ENCODE measurements around the gene ELOVL7. TPM values are rescaled to one million over a fixed set of nuclear protein-coding genes. Genes with fewer than 3 reads are reported as not detected.

ELOVL7 gene
- total and polyA plus RNA-seq, 10 of the 15 experiments (the other 5 are each of a cell fraction or from before 2014, with no cell fraction given) = 0.26 to 1.2 (median 0.92) TPM

DNA sequence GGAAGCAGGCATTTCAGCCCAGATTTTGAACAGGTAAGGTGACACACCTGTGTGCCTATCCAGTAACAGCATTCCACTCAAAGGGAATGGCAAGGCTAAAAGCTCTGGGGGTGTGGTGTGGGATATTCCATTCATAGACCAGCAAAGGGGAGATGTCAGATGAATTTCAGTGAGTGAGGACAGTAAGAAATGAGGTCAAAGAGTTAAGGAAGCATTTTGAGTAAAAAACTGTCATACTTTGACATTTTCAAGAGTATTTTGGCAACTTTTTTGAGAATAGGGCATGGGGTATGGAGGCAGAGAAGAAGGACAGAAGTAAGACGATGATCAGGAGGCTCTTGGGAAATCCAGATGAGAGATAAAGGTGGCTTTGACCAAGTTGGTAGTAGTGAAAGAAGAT, 2.2 kb upstream of the ELOVL7 start:
- H3K36me3 ChIP-seq (ENCODE audit: control insufficient read depth in 2 of 2, insufficient read depth in 2 of 2, low read length in 1 of 2) = no peaks in the 10 kb centered on the region
- CTCF ChIA-PET = interaction anchor here (1.3 kb wide), 1 partner anchor 9 kb away, joined by 4 read pairs; no protein-coding TSS in a partner anchor
- POLR2A ChIA-PET = no interaction called here
- DNase-seq (ENCODE audit: low read depth, low spot score) (no peak), ATAC-seq (no peak), FAIRE-seq (no peak)
- H3K4me3 ChIP-seq = no peak overlapping the region
- no peak for TF ChIP-seq BRCA1 (IDR thresholded peaks at IDR 0.05; ENCODE audit: low read depth, low read length)
- no peak for TF ChIP-seq TARDBP (IDR thresholded peaks at IDR 0.05; ENCODE audit: borderline replicate concordance)
- TF ChIP-seq EZH2 (IDR thresholded peaks at IDR 0.05; ENCODE audit: borderline replicate concordance, control insufficient read depth, low read depth, low read length) = no peak
- TF ChIP-seq, protein P1, sequence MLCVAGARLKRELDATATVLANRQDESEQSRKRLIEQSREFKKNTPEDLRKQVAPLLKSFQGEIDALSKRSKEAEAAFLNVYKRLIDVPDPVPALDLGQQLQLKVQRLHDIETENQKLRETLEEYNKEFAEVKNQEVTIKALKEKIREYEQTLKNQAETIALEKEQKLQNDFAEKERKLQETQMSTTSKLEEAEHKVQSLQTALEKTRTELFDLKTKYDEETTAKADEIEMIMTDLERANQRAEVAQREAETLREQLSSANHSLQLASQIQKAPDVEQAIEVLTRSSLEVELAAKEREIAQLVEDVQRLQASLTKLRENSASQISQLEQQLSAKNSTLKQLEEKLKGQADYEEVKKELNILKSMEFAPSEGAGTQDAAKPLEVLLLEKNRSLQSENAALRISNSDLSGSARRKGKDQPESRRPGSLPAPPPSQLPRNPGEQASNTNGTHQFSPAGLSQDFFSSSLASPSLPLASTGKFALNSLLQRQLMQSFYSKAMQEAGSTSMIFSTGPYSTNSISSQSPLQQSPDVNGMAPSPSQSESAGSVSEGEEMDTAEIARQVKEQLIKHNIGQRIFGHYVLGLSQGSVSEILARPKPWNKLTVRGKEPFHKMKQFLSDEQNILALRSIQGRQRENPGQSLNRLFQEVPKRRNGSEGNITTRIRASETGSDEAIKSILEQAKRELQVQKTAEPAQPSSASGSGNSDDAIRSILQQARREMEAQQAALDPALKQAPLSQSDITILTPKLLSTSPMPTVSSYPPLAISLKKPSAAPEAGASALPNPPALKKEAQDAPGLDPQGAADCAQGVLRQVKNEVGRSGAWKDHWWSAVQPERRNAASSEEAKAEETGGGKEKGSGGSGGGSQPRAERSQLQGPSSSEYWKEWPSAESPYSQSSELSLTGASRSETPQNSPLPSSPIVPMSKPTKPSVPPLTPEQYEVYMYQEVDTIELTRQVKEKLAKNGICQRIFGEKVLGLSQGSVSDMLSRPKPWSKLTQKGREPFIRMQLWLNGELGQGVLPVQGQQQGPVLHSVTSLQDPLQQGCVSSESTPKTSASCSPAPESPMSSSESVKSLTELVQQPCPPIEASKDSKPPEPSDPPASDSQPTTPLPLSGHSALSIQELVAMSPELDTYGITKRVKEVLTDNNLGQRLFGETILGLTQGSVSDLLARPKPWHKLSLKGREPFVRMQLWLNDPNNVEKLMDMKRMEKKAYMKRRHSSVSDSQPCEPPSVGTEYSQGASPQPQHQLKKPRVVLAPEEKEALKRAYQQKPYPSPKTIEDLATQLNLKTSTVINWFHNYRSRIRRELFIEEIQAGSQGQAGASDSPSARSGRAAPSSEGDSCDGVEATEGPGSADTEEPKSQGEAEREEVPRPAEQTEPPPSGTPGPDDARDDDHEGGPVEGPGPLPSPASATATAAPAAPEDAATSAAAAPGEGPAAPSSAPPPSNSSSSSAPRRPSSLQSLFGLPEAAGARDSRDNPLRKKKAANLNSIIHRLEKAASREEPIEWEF (IDR thresholded peaks at IDR 0.05; ENCODE audit: insufficient replicate concordance, low read depth, low read length) = no peak
- TF ChIP-seq SPI1 (IDR thresholded peaks at IDR 0.05; ENCODE audit: borderline replicate concordance, insufficient read depth, low read depth, low read length) = no peak
- no peak for TF ChIP-seq EP300 (IDR thresholded peaks at IDR 0.05; ENCODE audit: borderline replicate concordance in 1 of 2, control insufficient read depth in 1 of 2, low read depth in 2 of 2, low read length in 2 of 2)
- no peak for TF ChIP-seq SP1 (IDR thresholded peaks at IDR 0.05; ENCODE audit: low read depth, low read length)
- no peak for TF ChIP-seq NFXL1 (IDR thresholded peaks at IDR 0.05; ENCODE audit: borderline replicate concordance)
- no peak for TF ChIP-seq CBX5 (IDR thresholded peaks at IDR 0.05; ENCODE audit: low read depth)
- no peak for TF ChIP-seq TAF1 (IDR thresholded peaks at IDR 0.05; ENCODE audit: borderline replicate concordance, low read depth, low read length)
- TF ChIP-seq, protein P2, sequence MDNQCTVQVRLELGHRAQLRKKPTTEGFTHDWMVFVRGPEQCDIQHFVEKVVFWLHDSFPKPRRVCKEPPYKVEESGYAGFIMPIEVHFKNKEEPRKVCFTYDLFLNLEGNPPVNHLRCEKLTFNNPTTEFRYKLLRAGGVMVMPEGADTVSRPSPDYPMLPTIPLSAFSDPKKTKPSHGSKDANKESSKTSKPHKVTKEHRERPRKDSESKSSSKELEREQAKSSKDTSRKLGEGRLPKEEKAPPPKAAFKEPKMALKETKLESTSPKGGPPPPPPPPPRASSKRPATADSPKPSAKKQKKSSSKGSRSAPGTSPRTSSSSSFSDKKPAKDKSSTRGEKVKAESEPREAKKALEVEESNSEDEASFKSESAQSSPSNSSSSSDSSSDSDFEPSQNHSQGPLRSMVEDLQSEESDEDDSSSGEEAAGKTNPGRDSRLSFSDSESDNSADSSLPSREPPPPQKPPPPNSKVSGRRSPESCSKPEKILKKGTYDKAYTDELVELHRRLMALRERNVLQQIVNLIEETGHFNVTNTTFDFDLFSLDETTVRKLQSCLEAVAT (IDR thresholded peaks at IDR 0.05) = no peak
- TF ChIP-seq, protein P3, sequence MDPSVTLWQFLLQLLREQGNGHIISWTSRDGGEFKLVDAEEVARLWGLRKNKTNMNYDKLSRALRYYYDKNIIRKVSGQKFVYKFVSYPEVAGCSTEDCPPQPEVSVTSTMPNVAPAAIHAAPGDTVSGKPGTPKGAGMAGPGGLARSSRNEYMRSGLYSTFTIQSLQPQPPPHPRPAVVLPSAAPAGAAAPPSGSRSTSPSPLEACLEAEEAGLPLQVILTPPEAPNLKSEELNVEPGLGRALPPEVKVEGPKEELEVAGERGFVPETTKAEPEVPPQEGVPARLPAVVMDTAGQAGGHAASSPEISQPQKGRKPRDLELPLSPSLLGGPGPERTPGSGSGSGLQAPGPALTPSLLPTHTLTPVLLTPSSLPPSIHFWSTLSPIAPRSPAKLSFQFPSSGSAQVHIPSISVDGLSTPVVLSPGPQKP (IDR thresholded peaks at IDR 0.05; ENCODE audit: low read depth, low read length) = no peak
- no peak for TF ChIP-seq ESRRA (IDR thresholded peaks at IDR 0.05; ENCODE audit: low read length)
- H3K27ac ChIP-seq (ENCODE audit: control insufficient read depth, insufficient read depth) = no peak overlapping the region
- no TSS peak for BruUV-seq (replicated peaks)
- WGBS (ENCODE audit: insufficient coverage, insufficient replicate concordance, low lambda C conversion rate, missing lambda C conversion rate) = 44% methylated on average over 1 of the region's 1 CpG
- peaks cover 0 to 8% of the 10 kb centered on the region in 2 experiments; a peak in 3 of 4 replicates for H3K27me3 ChIP-seq (replicated peaks in 1 of 2; ENCODE audit: control insufficient read depth in 2 of 2, insufficient read depth in 2 of 2, low read length in 1 of 2)
- intact Hi-C loops (cut with micrococcal nuclease; ENCODE audit: unreplicated experiment) (no loop called here), in situ Hi-C loops (cut with MboI) (no loop called here)
- no peaks in the 10 kb centered on the region for H3K9me3 ChIP-seq (replicated peaks; ENCODE audit: control insufficient read depth, insufficient read depth, low read length)
- H2AFZ ChIP-seq (ENCODE audit: control insufficient read depth, low read depth, low read length) = no peak overlapping the region
- H3K79me2 ChIP-seq (ENCODE audit: control insufficient read depth, insufficient read depth, low read length) = no peaks in the 10 kb centered on the region
- RAD21 ChIA-PET (ENCODE audit: unreplicated experiment) = no interaction called here
- H4K20me1 ChIP-seq (ENCODE audit: control insufficient read depth, insufficient read depth) = no peaks in the 10 kb centered on the region
- H3K4me1 ChIP-seq (ENCODE audit: control insufficient read depth, insufficient read depth, low read length) = no peaks in the 10 kb centered on the region
- no peak overlapping the region for H3K9ac ChIP-seq (ENCODE audit: control insufficient read depth, insufficient read depth, low read length)
- SMC1A ChIA-PET (ENCODE audit: uncharacterized antibody, unreplicated experiment) = no interaction called here
- no peak overlapping the region for H3K4me2 ChIP-seq (ENCODE audit: control insufficient read depth, insufficient read depth)
